A673 (cell line): Measurements from ENCODE around the gene PTPRK. TPM values are rescaled to one million over a fixed set of nuclear protein-coding genes. Genes with fewer than 3 reads are reported as not detected.

Experiments
- BruUV-seq: library from RNA; stranded (reverse); fragments of 400-500 nt; replicated peaks from 2 replicates; lab custom pipeline; 2021; lab: Mats Ljungman, UMichigan
- CTCF ChIA-PET: fragments of 300-600 bp; sonication (Branson Sonifier 250); formaldehyde crosslinking; loops from one replicate; lab custom pipeline; 2022; ENCODE audit warnings: antibody characterized with exemption; lab: Charles Lee
- POLR2A ChIA-PET: fragments of 300-600 bp; sonication (Branson Sonifier 250); formaldehyde crosslinking; loops from one replicate; lab custom pipeline; 2022; ENCODE audit warnings: antibody characterized with exemption; ENCODE audit not compliant: low non-redundant PET; lab: Charles Lee
- DNase-seq: peaks from one replicate; pipeline ENCODE4 v3.0.0-alpha.2; 2015; ENCODE audit warnings: low spot score
- H3K27ac ChIP-seq: fragments of 200-600 bp; sonication (generic); 2 replicates; pipeline ENCODE4 v1.5.1; 2016; ENCODE audit warnings: mixed run types, low read depth, mild to moderate bottlenecking, mixed read lengths, antibody characterized with exemption, low read length; ENCODE audit not compliant: poor library complexity, severe bottlenecking
- H3K27me3 ChIP-seq: fragments of 200-600 bp; sonication (generic); replicated peaks from 2 replicates; pipeline ENCODE4 v1.6.1; 2017; ENCODE audit warnings: mixed run types, low read depth, mild to moderate bottlenecking, mixed read lengths, antibody characterized with exemption, low read length; ENCODE audit not compliant: insufficient read depth, poor library complexity
- H3K36me3 ChIP-seq: fragments of 200-600 bp; sonication (generic); 2 replicates; pipeline ENCODE4 v1.6.1; 2016; ENCODE audit warnings: mixed run types, mild to moderate bottlenecking, mixed read lengths, antibody characterized with exemption, low read length; ENCODE audit not compliant: insufficient read depth, poor library complexity, severe bottlenecking
- H3K4me1 ChIP-seq: fragments of 200-600 bp; sonication (generic); 2 replicates; pipeline ENCODE4 v1.6.1; 2017; ENCODE audit warnings: mixed run types, mild to moderate bottlenecking, mixed read lengths, antibody characterized with exemption, low read length; ENCODE audit not compliant: insufficient read depth, poor library complexity, severe bottlenecking
- H3K4me3 ChIP-seq: fragments of 200-600 bp; sonication (generic); 2 replicates; pipeline ENCODE4 v1.5.1; 2016; ENCODE audit warnings: low read depth, mixed run types, mild to moderate bottlenecking, mixed read lengths, low read length; ENCODE audit not compliant: poor library complexity, severe bottlenecking
- H3K9me3 ChIP-seq: fragments of 200-600 bp; sonication (generic); 2 replicates; pipeline ENCODE4 v1.6.1; 2016; ENCODE audit warnings: mixed run types, low read depth, mild to moderate bottlenecking, mixed read lengths, antibody characterized with exemption, low read length; ENCODE audit not compliant: poor library complexity, severe bottlenecking
- CTCF ChIP-seq: fragments of 300-800, 200-600 bp; sonication (generic); conservative IDR thresholded peaks from 2 replicates; pipeline ENCODE4 v1.5.1; 2017; ENCODE audit warnings: low read depth, mild to moderate bottlenecking, antibody characterized with exemption, low read length, moderate library complexity, mixed read lengths
- EZH2 ChIP-seq: fragments of 200-600 bp; sonication (generic); IDR thresholded peaks from 2 replicates; pipeline ENCODE4 v1.6.1; 2017; ENCODE audit warnings: borderline replicate concordance, low read depth, mild to moderate bottlenecking, mixed read lengths, antibody characterized with exemption, low read length; ENCODE audit not compliant: poor library complexity, severe bottlenecking
- intact Hi-C: fragments of 100-400 bp; cut with micrococcal nuclease; formaldehyde crosslinking; loops from one replicate; pipeline ENCODE4 v1.10.0; 2022; ENCODE audit not compliant: unreplicated experiment
- total RNA-seq: library from RNA; stranded (reverse); gene quantifications from 2 replicates; pipeline ENCODE4 v1.2.3, GENCODE V29; 2021

PTPRK gene
- total RNA-seq, 1 experiment from 2014 or later, result 77.3 TPM

DNA sequence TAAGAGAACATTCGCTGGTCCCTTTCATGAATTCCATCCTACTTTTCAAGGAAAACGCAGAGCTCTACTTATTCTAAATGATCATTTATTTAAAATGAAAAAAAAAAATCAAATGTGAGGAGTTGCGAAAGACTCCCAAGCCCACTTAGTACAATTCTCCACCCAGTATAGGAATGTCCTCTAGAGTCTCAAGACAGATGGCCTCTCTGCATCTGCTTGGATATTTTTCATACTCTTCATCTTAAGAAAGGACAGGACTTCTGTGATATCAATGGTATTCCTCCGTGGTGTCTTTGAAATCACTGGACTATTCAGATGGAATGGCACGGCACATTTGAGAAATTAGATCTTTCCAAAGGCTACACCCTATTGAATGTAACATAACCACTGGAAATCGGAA, 107.1 kb downstream of the PTPRK start:
- Histone ChIP-seq H3K4me3 (no peak overlapping the region), H3K9me3 (peaks cover 3% of the 10 kb centered on the region), H3K27me3 (no peaks in the 10 kb centered on the region), H3K27ac (peak overlapping the region; percentile 28), H3K4me1 (peaks cover 39% of the 10 kb centered on the region), H3K36me3 (no peaks in the 10 kb centered on the region)
- TF ChIP-seq CTCF (no peak), EZH2 (no peak)
- POLR2A ChIA-PET, result no interaction called here
- CTCF ChIA-PET, result no interaction called here
- no peak for DNase-seq
- intact Hi-C loops, result no loop called here
- BruUV-seq, result no TSS peak

DNA sequence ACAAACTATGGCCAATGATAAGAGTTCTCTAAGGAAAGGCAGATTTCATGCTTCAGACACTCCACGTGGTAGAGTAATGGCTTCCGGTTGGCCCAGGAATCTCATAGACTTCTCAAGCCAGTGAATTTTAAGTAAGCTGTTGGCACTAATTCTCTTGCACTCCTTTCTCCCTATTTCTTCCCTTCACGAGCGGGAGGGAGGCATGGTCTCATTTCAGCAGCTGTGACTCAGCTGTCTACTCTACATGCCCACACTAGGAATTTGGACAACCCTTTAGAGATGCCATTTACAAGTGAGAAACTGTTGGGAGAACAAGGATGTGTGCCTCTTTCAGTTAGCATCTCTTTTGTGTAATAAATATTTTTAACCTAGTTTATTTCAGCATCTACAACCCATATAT, 107.7 kb downstream of the PTPRK start:
- DNase-seq, result peak; percentile 73
- no peaks in the 10 kb centered on the region for H3K9me3 ChIP-seq
- peak overlapping the region; percentile 28 for H3K27ac ChIP-seq
- TF ChIP-seq CTCF, result no peak
- no peak for TF ChIP-seq EZH2
- ChIA-PET POLR2A (no interaction called here), CTCF (interaction anchor here (0.7 kb wide), 1 partner anchor 26 kb away, joined by 3 read pairs; no protein-coding TSS in a partner anchor)
- no peaks in the 10 kb centered on the region for H3K27me3 ChIP-seq
- intact Hi-C loops, result no loop called here
- no peak overlapping the region for H3K4me3 ChIP-seq
- BruUV-seq, result no TSS peak
- no peaks in the 10 kb centered on the region for H3K36me3 ChIP-seq
- peaks cover 39% of the 10 kb centered on the region for H3K4me1 ChIP-seq

DNA sequence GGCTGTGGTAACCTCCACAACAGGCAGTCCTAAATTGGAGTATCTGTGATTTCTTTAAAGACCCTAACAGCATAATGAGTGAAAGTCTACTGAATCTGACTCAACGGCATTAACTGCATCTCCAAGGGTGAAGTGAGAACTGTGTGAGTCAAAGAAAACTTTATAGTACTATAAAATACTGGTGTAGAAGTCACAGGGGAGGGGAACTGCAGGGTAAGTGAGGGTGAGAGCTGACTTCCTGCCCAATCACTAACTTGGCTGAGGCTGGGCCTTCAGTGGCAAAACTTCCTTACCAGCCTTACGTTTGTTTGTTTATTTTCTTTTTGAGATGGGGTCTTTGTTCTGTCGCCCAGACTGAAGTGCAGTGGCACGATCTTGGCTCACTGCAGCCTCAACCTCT, 109.8 kb downstream of the PTPRK start:
- H3K9me3 ChIP-seq, result no peaks in the 10 kb centered on the region
- no TSS peak for BruUV-seq
- peak; percentile 40 for DNase-seq
- no peaks in the 10 kb centered on the region for H3K36me3 ChIP-seq
- ChIA-PET POLR2A (no interaction called here), CTCF (no interaction called here)
- intact Hi-C loops, result no loop called here
- no peak for TF ChIP-seq EZH2
- TF ChIP-seq CTCF, result no peak
- no peaks in the 10 kb centered on the region for H3K27me3 ChIP-seq
- peaks cover 39% of the 10 kb centered on the region for H3K4me1 ChIP-seq
- no peak overlapping the region for H3K4me3 ChIP-seq
- H3K27ac ChIP-seq, result no peak overlapping the region
